Suppressor macrophage treated with lipopolysaccharide for 1 hour (primary cell): ENCODE data around the gene GRIN2A.

Experiments used
- DNase-seq, 3 donors: peaks; one replicate each; pipeline ENCODE4 v3.0.0-alpha.2; 2020 to 2022

The GRIN2A gene

DNA sequence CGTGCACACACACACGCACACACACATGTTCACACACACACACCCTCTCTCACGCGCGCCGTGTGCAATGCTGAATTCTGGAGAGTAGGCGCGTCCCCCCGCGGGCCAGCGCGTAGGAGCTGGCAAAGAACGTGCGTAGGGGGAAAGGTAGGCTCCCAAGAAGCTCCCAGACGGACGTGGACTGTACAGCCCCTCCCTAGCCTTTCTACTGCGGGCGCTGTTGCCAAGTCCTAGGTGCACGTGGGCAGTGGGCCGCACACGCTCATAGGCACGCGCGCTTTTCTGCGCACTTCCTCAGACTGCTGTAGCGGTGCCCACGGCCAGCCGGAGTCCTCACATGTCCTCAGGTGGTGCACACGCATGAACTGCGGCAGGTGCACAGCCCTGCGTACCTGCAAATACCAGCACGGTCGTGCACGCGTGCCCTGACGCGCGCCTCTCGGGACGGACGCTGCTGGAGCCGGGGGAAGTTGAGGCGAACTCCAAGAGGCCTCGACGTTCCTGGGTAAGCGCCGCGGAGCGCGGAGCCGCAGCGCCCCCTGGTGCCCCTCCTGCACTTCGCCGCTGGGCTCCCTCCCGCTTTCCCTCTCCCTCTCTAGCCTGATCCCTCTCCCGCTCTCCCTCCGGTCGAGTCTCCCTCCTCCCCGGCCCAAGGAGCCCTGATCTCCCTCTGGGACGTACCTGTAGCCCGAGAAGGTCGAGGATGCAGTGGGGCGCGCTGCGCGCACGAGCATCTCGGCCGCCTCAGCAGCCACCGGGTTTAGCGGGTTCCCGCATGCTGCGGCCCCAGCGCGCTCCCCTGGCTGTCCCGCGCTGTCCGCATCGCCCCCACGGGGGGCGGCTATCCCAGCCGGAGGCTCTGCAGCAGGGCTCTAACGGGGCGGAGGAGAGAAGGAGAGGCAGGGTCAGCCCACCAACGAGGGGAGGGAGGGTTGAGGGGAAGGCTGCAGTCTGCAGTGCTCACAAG, 749 bp downstream of the GRIN2A start:
- DNase-seq = peak; percentile 50 to 82 (median 69)

DNA sequence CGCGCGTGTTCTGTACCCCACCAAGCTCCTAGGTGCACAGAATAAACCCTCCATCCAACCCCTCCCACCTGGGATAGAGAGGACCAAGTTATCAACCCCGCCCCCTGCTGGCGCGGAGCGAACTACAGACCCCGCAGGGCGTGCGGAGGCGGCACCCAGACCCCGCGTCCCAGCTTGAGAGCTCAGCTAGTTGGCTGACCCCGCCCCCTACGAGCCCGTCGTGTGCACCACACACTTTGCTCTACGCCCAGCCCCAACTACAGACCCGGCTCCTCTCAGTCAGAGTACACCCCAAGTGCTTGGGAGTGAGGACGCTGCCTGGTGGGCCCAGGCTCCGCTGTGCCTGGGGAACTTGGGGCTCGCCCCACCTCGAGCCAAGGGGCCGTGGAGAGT, 1.5 kb downstream of the GRIN2A start:
- peak in 2 of 3 donors; percentile 11 to 31 for DNase-seq

DNA sequence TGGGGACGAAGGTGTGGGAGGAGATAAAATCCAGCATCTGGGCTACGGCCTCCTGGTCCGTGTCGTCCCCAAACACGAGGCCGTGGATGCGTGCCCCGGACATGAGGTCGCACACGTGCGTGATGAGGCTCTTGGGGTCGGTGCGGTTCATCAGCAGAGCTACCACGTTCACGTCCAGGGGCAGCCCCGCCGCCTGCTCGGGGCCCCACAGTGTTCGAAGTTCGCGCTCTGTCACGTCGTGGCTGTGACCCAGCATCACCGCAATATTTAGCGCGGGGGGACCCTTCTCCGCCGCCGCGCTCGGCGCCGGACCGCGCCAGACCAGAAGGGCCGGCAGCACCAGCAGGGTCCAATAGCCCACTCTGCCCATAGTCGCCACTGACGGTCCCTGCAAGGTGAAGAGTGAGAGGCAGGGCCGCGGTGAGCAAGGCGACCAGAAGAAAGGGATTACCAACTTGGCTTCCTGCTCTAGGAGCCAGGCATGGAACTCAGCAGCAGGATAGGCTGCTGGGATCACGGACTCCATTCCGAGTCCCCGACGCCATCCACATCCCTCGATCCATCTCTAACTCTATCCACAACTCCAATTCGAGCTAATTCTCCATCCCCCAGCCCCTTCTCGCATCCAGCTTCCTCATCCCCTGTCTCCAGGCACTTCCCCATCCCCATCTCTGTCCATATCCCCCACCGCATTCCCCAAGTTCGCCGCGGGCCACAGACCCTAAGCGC, 2.0 kb downstream of the GRIN2A start:
- no peak for DNase-seq

DNA sequence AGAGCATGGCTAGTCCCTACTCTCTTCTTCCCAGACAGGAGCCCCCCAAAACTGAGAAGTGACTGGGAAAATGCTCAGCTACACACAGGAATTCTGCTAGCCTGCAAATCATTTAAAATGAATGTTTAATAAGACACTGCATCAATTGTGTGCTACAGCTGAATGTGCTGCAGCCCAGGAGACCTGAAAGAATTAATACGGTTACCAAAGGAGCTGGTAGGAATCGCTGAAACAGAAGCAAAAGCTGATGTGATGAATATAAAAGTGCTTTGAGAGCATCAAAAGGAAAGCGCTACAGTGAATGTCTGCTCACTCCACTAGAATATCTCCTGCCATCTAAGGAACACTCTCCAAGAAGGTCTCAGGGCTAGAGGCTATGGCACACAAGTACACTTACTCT, 3.7 kb downstream of the GRIN2A start:
- no peak for DNase-seq

DNA sequence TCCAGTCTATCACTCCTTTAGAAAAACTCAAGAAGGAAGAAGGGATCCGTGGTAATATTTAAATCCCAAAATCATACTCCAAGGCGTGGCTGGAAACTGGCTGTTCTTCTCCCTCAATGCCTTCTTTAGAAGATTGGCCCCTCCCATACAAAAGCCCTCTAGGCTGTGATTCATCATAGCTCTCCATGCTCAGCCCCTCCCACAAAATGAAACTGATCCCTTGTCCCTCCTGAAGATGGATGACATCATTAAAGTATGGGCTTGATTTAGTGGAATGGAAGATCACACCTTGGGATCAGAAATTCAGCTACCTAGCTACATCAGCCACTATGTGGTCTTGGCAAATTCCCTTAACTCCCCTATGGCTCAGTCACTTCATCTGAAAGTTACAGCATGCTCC, 4.1 kb downstream of the GRIN2A start:
- DNase-seq = no peak

DNA sequence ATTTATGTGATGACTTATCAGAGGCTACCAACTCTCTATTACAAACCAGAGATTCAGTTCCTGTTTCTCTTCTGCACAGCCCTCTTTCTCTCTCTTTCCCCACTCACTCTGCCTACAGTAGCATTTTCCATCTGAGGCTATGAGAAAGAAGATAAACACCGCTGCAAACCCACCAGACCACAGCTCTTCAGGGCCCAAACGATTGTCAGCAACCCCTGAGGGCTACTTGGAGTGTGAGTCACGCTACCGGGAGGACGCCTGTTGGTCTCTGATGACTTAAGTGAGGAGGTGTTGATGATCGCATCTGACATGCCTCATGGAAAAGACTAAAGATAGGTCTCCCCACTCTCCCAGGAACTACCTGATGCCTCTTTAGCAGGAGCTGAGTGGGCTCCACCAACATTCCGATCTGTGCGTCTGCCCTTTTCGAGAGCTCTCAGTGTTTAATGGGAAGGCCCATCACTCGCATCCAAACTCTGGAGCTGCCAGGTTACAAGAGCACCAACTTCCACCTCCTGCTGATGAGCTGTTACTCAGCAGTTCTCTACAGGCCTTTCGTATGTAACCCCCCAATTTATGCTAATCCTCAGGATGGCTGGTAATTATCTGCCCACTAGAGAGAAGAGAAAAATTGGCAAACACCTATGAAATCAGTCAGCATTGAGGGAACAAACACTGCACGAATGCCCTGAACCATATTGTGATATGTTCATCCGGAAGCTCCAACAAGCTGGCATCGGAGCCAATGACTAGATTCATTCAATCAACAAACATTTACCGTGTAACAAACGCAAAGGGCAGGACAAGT, 9.2 kb downstream of the GRIN2A start:
- no peak for DNase-seq

DNA sequence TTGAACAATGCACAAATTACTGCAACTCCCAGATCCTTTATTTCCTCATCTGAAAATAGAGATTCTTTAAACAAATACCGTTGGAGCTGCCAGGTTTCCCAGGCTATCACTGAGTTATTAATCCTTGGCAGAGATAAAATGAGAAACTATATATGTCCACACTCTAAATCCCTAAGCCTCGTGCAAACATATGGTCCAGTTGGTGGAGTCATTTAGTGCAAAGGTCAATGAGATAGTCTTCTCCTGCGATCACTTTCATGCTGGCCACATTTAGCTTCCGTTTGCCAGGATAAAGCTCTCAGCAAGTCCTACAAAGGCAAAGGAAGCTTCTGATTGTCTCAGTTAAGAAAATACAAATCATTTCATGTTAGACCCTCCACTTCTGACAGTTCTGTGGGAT, 11.0 kb downstream of the GRIN2A start:
- no peak for DNase-seq

DNA sequence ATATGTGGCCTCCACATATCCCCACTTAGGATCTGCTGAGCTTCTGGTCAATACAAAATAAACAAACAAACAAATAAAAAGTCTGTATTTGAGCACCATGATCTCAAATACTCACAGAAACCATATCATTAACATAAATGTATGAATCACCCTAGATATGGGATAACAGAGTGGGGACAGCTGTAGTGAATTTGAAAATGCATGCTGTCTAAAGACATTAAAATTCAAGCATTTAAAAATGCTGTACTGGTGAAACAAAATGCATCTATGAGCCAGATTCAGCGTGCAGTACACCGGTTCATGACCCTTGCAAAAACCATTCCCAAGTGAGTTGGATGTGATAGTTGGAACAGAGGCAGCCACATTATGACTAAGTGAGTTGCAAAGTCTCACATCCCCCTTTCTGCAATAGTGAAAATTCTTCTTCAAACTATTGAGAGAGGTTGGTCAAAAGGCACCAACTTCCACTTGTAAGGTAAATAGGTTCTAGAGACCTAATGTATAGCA, 12.3 kb downstream of the GRIN2A start:
- DNase-seq = no peak

DNA sequence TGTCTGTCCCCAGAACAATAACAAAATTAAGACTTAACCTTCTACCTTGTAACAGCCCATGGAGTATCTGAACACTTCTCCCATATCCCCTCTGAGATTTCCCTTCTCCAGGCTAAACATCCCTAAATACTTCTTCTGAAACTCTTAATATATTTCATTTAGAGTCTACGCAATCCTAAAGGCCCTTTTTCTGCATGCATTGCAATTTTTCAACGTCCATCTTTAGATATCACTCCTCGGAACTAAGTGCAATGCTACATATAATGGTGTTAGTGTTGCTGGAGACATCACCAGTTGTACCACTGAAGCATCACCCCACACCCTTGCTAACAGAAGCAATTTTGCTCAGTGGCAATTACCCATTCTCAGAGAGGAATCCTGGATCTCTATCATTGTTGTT, 13.2 kb downstream of the GRIN2A start:
- no peak for DNase-seq

DNA sequence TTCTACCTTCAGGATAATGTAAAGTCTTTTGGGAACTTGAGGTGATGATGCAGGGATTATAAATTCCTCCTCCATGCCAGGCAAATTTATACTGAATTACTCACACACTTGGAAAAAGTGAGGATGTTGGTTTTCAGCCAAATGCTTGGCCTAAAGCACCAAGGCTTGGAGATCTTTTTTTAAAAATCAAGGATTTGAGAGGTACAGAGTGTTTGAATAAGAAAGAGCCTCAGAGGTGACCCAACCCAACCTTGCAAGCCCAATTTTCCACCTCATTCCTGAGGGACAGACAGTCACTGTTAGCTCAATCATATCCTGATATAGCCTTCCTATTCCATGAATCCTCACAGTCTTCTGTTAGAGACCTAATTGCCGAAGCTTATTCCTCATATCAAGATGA, 14.0 kb downstream of the GRIN2A start:
- no peak for DNase-seq

DNA sequence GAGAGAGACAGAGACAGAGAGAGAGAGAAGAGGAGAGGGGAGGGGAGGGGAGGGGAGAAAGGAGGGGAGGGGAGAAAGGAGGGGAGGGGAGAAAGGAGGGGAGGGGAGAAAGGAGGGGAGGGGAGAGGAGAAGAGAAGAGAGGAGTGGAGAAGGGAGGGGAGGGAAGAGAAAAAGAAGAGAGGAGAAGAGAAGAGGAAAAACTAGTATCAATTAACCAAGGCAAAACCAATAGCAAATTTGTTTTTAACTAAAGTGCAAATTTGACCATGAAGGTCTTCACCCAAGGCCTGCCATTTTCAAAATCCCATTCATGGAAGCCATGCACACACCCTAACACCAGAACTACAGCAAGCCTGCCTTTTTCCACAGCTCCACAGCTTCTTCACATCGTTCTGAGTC, 16.6 kb downstream of the GRIN2A start:
- no peak for DNase-seq

DNA sequence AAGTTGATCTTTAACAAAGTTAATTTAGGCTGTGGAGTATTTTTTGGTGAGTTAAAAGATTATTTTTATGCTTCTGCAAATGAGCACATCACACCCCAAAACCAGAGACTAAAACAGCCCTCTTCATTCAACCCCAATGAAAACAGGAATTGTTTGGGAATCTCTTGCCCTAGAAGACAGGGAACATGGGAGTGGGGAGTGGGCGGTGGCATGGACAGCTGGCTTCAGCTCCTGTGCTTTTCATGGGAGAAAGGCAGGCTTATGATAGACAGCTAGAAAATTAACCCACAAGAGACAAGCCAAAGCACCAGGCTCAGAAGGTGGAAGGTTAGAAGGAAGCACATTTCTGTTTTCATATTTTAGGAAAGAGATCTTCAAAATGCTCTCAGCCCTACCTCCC, 19.2 kb downstream of the GRIN2A start:
- DNase-seq = no peak

DNA sequence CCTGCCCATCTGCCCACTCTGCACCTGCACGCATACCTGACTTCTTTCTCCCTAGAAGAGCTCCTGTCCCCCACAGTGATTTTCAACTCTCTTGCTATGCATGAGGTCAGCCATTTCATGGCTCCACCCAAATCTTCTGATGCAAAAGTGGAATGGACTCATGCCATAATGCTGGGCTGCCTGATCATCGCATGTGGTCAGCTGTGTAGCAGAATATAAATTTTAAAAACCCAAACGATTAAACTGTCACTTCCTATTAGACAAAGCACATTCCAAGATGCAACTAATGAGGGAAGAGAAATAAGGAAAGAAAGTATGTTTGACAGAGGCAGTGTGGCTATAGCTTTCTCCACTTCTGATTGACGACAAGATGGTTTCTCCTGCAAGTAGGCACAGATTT, 26.1 kb downstream of the GRIN2A start:
- DNase-seq = no peak

DNA sequence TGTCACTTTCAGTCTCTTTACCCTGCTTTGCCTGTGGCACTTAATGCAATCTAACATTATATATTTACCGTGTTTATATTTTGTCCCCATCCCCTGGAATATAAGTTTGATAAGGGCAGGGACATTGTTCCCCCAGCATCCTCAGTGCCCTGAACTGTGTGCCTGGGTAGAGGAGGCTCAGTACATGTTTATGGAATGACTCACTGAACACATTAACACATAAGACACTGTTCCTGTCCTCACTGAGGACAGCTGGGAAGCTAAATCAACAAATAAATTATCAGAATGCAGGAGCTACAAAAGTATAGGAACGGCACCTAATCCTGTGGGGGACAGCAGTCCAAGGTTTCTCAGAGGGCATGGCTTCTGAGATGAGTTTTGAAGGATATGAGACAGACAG, 27.8 kb downstream of the GRIN2A start:
- no peak for DNase-seq

DNA sequence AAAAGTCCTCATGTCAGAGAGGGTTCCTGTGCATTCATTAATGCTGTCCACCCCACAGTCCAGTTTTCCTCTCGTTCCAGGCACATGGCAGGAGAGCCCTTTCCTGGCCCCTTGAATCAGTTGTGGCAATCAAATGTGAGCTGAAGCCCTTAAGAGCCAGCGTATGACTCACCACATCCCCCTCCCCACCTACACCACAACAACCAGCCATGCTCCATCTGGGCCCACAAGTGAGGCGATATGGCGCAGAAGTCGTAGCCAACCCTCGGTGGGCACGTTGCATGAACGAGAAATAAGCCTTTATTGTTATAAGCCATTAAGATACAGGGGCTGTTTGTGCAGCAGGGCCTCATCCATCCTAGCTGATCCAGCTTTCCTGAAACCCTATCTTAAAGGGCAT, 28.2 kb downstream of the GRIN2A start:
- no peak for DNase-seq

DNA sequence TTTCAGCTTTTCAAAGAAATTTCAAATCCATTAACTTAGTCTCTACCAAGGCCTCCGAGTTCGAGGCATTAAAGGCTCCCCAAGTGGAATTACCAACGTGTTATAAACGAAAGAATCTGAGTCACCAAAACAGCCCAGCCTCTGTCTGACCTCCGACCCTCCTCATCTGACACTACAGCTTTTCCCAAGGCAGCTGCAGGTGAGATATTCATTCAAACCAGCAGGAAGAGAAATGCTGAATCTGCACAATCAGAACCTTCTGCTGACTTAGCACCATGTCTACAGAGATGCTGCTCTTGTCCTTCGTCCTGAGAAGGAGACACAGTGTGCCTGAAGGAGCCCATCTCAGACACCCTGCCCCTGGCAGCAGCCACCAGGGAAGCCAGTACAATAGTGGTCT, 30.5 kb downstream of the GRIN2A start:
- no peak for DNase-seq

DNA sequence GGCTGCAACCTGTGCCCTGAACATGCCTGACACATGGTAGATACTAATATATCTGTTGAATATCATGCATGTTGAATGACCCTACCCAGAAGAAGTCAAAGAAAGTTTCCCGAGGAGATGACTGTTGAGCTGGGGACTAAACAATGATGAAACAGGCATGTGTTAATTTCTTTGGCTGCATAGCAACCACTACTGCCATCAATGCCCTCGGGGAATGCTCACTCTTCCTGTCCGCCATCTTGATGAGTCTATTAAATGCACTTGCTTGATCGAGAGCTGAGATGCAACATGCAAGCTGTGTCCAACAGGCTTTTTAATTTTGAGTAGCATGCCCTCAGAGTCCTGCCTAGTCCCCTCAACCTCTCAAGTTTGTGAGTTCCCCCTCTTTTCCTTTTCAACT, 31.3 kb downstream of the GRIN2A start:
- no peak for DNase-seq

DNA sequence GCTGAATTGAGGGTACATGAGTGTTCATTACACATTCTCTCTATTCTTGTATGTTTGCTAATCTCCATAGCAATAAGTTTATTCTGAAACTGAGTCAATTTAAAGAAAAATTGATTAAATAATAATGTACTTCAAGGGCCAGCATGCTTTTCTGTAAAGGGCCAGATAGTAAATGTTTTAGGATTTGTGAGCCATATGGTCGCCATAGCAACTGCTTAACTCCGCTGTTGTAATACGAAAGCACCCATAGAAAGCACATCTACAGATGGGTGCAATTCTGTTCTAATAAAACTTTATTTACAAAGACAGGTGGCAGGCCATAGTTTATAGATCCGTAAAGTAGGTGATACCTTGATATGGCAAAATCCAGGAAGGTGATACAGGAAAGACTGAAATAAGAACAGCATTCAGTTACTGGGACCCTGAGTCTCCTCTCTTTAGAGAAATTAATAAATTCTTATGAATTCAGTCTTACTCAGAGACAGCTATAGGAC, 36.6 kb downstream of the GRIN2A start:
- DNase-seq = no peak

DNA sequence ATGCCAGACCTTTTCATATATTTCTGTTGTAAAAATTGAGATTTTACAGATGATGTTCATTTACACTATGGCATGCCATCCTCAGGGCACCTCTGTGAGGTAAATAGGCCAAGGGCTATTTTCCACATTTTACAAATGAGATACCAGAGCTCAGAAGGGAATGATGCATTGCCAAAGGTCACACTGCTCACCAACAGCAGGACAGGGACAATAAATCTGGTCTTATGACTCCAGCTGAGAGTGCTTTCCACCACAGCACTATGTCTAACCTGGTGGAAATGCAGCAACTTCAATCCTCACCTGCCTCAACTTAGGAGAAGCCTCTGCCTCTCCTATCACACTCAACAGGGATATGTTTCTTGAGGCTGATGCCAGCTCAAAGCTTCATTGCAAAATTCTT, 40.6 kb downstream of the GRIN2A start:
- no peak for DNase-seq

DNA sequence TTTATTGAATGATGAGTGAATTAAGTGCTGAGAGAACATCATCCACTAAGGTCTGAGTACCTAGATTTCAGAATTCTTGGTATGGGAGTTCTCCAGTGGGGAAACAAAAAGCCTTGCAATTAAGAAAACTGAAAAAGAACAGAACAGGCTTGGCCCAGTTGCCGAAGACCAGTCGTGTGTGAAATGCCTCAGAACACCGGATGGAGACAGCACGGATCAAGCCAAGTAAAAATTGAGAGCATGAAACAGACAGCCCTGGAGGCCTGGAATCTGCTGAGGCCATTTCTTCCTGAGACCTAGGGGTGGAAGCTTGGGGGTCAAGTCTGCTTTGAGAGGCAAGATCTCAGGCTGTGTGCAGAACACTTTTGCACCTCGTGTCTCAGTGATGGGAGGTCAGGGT, 43.3 kb downstream of the GRIN2A start:
- no peak for DNase-seq

DNA sequence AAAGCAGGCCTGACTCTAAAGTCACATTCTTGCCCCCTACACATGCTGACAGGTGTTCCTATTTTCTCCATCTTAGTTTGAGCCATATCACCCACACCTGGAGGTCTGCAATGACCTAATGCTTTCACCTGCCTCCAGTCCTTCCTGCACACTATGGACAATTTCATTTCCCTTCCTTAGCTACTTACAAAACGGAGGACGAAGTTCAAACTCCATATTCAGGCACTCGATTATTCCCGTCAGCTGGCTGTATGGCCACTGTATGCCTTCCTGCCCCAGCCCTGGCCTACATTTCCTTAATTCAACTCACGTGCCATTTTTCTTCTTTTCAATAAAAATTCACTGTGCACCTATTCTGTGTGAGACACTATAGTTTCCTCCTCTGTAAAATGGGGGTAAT, 44.9 kb downstream of the GRIN2A start:
- no peak for DNase-seq

DNA sequence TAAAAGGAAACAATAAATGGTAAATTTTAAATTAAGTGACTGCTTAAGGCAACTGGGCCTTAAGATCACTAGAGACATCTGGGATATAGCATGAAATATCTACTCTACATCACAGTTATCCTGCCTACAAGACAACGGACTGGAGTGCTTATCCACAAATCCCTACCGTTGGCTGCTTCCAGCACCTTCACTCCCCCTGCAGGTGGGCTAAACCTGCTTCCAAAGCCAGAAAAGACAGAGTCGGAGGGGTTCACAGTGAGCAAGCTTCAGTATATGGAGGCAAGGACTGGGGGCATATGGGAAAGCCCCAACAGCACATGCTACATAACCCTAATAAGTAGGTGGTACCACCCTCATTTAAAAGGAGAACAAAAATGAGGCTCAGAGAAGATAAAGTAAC, 45.3 kb downstream of the GRIN2A start:
- DNase-seq = no peak

DNA sequence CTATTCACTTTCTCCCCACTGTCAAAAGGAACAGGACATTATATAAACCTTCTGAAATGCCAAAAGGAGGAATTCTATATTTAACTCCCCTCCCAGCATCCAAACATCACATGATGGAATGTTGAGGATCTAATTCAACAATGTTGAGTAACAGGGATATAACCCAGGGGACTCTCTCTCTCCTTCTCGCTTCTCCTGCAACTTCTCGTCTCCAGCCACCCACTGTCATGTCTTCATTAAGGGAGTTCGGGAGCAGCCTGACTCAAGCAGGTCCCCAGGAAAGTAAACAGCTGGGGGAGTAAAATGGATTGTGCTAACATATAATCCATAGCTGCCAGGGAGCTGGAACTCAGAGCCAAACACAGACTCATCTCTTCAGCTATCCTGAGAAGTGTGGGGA, 51.7 kb downstream of the GRIN2A start:
- DNase-seq = no peak
